Neuronal stem cell (in vitro differentiated cells): ENCODE data around the gene AFG1L.
"Not testable (repeated sequence)": the region's sequence is repeated elsewhere in the genome, so short reads cannot be mapped to it uniquely, and the experiment has no call there.

Experiments
- DNase-seq: peaks from one replicate; pipeline ENCODE4 v3.0.0-alpha.2; 2013; ENCODE audit warnings: low spot score
- H2AFZ ChIP-seq: one replicate; pipeline ENCODE4 v1.6.1; 2013; ENCODE audit warnings: mild to moderate bottlenecking, low read length, inconsistent platforms
- H2AK5ac ChIP-seq: 2 replicates; pipeline ENCODE4 v1.6.1; 2013; ENCODE audit warnings: low read depth, mild to moderate bottlenecking, inconsistent platforms, low read length, moderate library complexity, mixed read lengths
- H2BK120ac ChIP-seq: 2 replicates; pipeline ENCODE4 v1.6.1; 2013; ENCODE audit warnings: low read depth, mild to moderate bottlenecking, inconsistent platforms, low read length, moderate library complexity, mixed read lengths
- H2BK12ac ChIP-seq: one replicate; pipeline ENCODE4 v1.6.1; 2013; ENCODE audit warnings: low read length, inconsistent platforms
- H2BK15ac ChIP-seq: 2 replicates; pipeline ENCODE4 v1.6.1; 2013; ENCODE audit warnings: mild to moderate bottlenecking, low read length, inconsistent platforms, mixed read lengths
- H2BK5ac ChIP-seq: one replicate; pipeline ENCODE4 v1.6.1; 2013; ENCODE audit warnings: inconsistent platforms, mild to moderate bottlenecking, low read length, moderate library complexity
- H3K14ac ChIP-seq: one replicate; pipeline ENCODE4 v1.6.1; 2013; ENCODE audit warnings: low read length, inconsistent platforms
- H3K18ac ChIP-seq: 2 replicates; pipeline ENCODE4 v1.6.1; 2013; ENCODE audit warnings: low read length, inconsistent platforms
- H3K23ac ChIP-seq: 2 replicates; pipeline ENCODE4 v1.6.1; 2013; ENCODE audit warnings: low read depth, mild to moderate bottlenecking, mixed read lengths, low read length, inconsistent platforms; ENCODE audit not compliant: poor library complexity
- H3K27ac ChIP-seq: replicated peaks from 3 replicates; pipeline ENCODE4 v1.5.1; 2013; ENCODE audit warnings: low read length, inconsistent platforms
- H3K27me3 ChIP-seq, 3 experiments: 2 replicates each; pipeline ENCODE4 v1.6.1; 2013; ENCODE audit warnings: low read length in 3 of 3, mild to moderate bottlenecking in 2 of 3, inconsistent platforms in 1 of 3, low read depth in 1 of 3, mixed read lengths in 1 of 3, moderate library complexity in 1 of 3; ENCODE audit not compliant: control insufficient read depth in 3 of 3, insufficient read depth in 3 of 3
- H3K36me3 ChIP-seq, 2 donors: replicated peaks in 1 of 2; 2 replicates each; pipeline ENCODE4 v1.6.1; 2013; ENCODE audit warnings: low read length in 2 of 2; ENCODE audit not compliant: control insufficient read depth in 2 of 2, insufficient read depth in 2 of 2
- H3K4ac ChIP-seq: 2 replicates; pipeline ENCODE4 v1.6.1; 2013; ENCODE audit warnings: inconsistent platforms, mild to moderate bottlenecking, low read length, moderate library complexity
- H3K4me1 ChIP-seq, 2 donors: 1 replicate in 1 of 2; 2 replicates in 1 of 2; pipeline ENCODE4 v1.6.1; 2013; ENCODE audit warnings: low read length in 2 of 2, low read depth in 1 of 2; ENCODE audit not compliant: control insufficient read depth in 2 of 2, insufficient read depth in 1 of 2
- H3K4me2 ChIP-seq: one replicate; pipeline ENCODE4 v1.6.1; 2013; ENCODE audit warnings: mild to moderate bottlenecking, low read length, inconsistent platforms; ENCODE audit not compliant: insufficient read depth, poor library complexity, severe bottlenecking
- H3K4me3 ChIP-seq, 2 donors: 2 replicates each; pipeline ENCODE4 v1.5.1; 2013; ENCODE audit warnings: low read length in 2 of 2, mild to moderate bottlenecking in 2 of 2, inconsistent platforms in 1 of 2, moderate library complexity in 1 of 2
- H3K79me1 ChIP-seq: one replicate; pipeline ENCODE4 v1.6.1; 2013; ENCODE audit warnings: low read depth, mild to moderate bottlenecking, inconsistent platforms, low read length, moderate library complexity
- H3K9ac ChIP-seq: one replicate; pipeline ENCODE4 v1.6.1; 2013; ENCODE audit warnings: mild to moderate bottlenecking, low read depth, low read length, inconsistent platforms; ENCODE audit not compliant: poor library complexity
- H3K9me3 ChIP-seq, 2 donors: replicated peaks in 1 of 2; 2 replicates each; pipeline versions ENCODE3 to v1.6.1; 2013; ENCODE audit warnings: low read length in 2 of 2, mild to moderate bottlenecking in 2 of 2, inconsistent platforms in 1 of 2, low read depth in 1 of 2, mixed read lengths in 1 of 2, moderate library complexity in 1 of 2; ENCODE audit not compliant: control insufficient read depth in 2 of 2, insufficient read depth in 1 of 2
- H4K8ac ChIP-seq: one replicate; pipeline ENCODE4 v1.6.1; 2013; ENCODE audit warnings: low read depth, mild to moderate bottlenecking, inconsistent platforms, low read length, moderate library complexity
- H4K91ac ChIP-seq: one replicate; pipeline ENCODE4 v1.6.1; 2013; ENCODE audit warnings: low read length, low read depth, mild to moderate bottlenecking, inconsistent platforms; ENCODE audit not compliant: poor library complexity
- WGBS, 2 donors: extraction: QIAGEN DNeasy Blood & Tissue Kit; methylation state at CpG; one replicate each; pipeline ENCODE4 v1.1.7; 2013; ENCODE audit warnings: missing lambda C conversion rate in 2 of 2, mixed read lengths in 1 of 2; ENCODE audit not compliant: insufficient read length in 2 of 2, insufficient replicate concordance in 1 of 2; ENCODE audit errors: extremely low coverage in 2 of 2; 5-methylcytosine and 5-hydroxymethylcytosine counted together

Gene AFG1L

DNA sequence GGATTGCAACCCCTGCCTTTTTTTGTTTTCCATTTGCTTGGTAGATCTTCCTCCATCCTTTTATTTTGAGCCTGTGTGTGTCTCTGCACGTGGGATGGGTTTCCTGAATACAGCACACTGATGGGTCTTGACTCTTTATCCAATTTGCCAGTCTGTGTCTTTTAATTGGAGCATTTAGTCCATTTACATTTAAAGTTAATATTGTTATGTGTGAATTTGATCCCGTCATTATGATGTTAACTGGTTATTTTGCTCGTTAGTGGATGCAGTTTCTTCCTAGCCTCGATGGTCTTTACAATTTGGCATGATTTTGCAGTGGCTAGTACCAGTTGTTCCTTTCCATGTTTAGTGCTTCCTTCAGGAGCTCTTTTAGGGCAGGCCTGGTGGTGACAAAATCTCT lies 94.3 kb downstream of the AFG1L start:
- WGBS, 2 donors, result no CpG with 5 or more reads among the region's 4 CpGs
- DNase-seq, result not testable (repeated sequence)

DNA sequence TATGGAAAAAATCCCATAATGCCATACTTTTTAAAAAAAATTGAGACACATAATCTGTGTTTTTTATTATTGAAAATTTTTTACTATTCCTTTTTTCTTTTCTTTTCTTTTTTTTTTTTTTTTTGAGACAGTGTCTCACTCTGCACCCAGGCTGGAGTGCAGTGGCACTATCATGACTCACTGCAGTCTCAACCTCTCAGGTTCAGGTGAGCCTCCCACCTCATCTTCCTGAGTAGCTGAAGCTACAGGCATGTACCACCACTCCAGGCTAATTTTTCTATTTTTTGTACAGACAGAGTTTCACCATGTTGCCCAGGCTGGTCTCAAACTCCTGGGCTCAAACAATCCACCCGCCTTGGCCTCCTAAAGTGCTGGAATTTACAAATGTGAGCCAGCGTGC lies 100.4 kb downstream of the AFG1L start:
- H3K4me1 ChIP-seq, result no peaks in the 10 kb centered on the region
- H2BK5ac ChIP-seq, result no peak overlapping the region
- no peak for DNase-seq
- H2BK15ac ChIP-seq, result no peak overlapping the region
- no peaks in the 10 kb centered on the region for H3K79me1 ChIP-seq
- no peak overlapping the region for H4K8ac ChIP-seq
- no peak overlapping the region for H3K27ac ChIP-seq
- no peak overlapping the region for H3K9ac ChIP-seq
- H2AK5ac ChIP-seq, result no peak overlapping the region
- no peak overlapping the region for H3K4ac ChIP-seq
- WGBS, 2 donors, result no CpG with 5 or more reads among the region's 2 CpGs
- H2BK12ac ChIP-seq, result no peak overlapping the region
- H2BK120ac ChIP-seq, result no peak overlapping the region
- H3K14ac ChIP-seq, result no peak overlapping the region
- no peaks in the 10 kb centered on the region for H3K36me3 ChIP-seq
- H4K91ac ChIP-seq, result no peak overlapping the region
- H2AFZ ChIP-seq, result no peak overlapping the region
- no peak overlapping the region for H3K23ac ChIP-seq
- no peaks in the 10 kb centered on the region for H3K27me3 ChIP-seq
- H3K4me2 ChIP-seq, result no peak overlapping the region
- no peak overlapping the region for H3K18ac ChIP-seq
- H3K4me3 ChIP-seq, result no peak overlapping the region
- no peaks in the 10 kb centered on the region for H3K9me3 ChIP-seq

More for the DNA sequence above, 94.3 kb downstream of the AFG1L start:
- not testable (repeated sequence) for H2BK12ac ChIP-seq, H3K14ac ChIP-seq, H3K79me1 ChIP-seq, H3K27me3 ChIP-seq, H2AFZ ChIP-seq, H3K23ac ChIP-seq, H2BK120ac ChIP-seq, H3K4ac ChIP-seq, H2BK5ac ChIP-seq, H4K8ac ChIP-seq, H3K4me1 ChIP-seq, H3K4me2 ChIP-seq, H3K9ac ChIP-seq, H2BK15ac ChIP-seq, H3K27ac ChIP-seq, H3K9me3 ChIP-seq, H4K91ac ChIP-seq, H3K4me3 ChIP-seq, H2AK5ac ChIP-seq, H3K18ac ChIP-seq, H3K36me3 ChIP-seq

DNA sequence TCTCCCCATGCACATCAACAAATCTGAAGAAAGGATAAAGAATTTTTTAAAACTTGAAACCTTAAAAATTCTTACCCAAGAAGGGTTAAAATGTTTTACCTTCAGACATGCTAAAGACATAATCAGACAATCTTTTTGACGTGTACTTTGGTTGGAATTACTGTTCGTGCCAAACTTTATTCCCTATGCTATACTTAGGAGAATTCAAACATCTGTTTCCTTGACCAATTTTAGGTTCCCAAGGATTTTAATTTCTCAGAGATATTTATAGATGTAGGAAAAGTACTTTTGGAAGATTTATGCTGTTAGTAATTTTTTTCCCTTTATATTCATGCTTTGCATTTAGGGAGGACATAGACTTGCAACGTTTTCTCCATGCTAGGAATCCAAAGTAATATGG lies 108.4 kb downstream of the AFG1L start:
- H3K27ac ChIP-seq, result no peak overlapping the region
- no peak overlapping the region for H2AK5ac ChIP-seq
- no peak overlapping the region for H3K23ac ChIP-seq
- no peak overlapping the region for H2BK12ac ChIP-seq
- H4K91ac ChIP-seq, result no peak overlapping the region
- H3K36me3 ChIP-seq, result no peaks in the 10 kb centered on the region
- no CpG with 5 or more reads among the region's 3 CpGs for WGBS, 2 donors
- DNase-seq, result no peak
- H4K8ac ChIP-seq, result no peak overlapping the region
- H3K9ac ChIP-seq, result no peak overlapping the region
- no peak overlapping the region for H3K4me3 ChIP-seq
- H2BK5ac ChIP-seq, result no peak overlapping the region
- no peaks in the 10 kb centered on the region for H3K27me3 ChIP-seq
- H3K4ac ChIP-seq, result no peak overlapping the region
- no peaks in the 10 kb centered on the region for H3K4me1 ChIP-seq
- H3K79me1 ChIP-seq, result no peaks in the 10 kb centered on the region
- H2BK15ac ChIP-seq, result no peak overlapping the region
- H3K14ac ChIP-seq, result no peak overlapping the region
- no peak overlapping the region for H3K4me2 ChIP-seq
- H3K18ac ChIP-seq, result no peak overlapping the region
- no peaks in the 10 kb centered on the region for H3K9me3 ChIP-seq
- no peak overlapping the region for H2BK120ac ChIP-seq
- no peak overlapping the region for H2AFZ ChIP-seq

DNA sequence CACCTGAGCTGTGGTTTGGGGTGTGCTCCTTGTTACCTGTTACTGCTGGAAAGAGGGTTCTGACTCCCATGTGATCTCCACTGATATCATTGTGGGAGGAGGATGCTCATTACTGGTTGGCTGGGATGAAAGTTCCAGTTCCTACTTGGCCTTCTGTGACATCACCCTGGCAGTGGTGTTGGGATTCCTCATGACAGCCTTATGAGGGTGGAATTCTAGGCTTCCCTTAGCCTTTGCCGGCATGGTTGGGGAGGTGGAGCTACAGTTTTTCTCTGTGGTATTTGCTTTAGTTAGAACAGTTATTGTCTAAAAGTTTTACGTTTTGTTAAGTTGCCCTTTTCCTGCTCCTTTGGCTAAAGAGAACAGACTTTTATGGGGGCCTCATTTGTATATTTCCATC lies 112.1 kb downstream of the AFG1L start:
- H3K27me3 ChIP-seq, result no peaks in the 10 kb centered on the region
- H2AFZ ChIP-seq, result no peak overlapping the region
- no peak overlapping the region for H3K14ac ChIP-seq
- no peak overlapping the region for H4K8ac ChIP-seq
- no CpG with 5 or more reads among the region's 2 CpGs for WGBS, 2 donors
- H3K4me3 ChIP-seq, result no peak overlapping the region
- H3K18ac ChIP-seq, result no peak overlapping the region
- no peaks in the 10 kb centered on the region for H3K79me1 ChIP-seq
- H2BK15ac ChIP-seq, result no peak overlapping the region
- no peak overlapping the region for H4K91ac ChIP-seq
- H3K4ac ChIP-seq, result no peak overlapping the region
- no peak overlapping the region for H3K27ac ChIP-seq
- no peak overlapping the region for H2BK120ac ChIP-seq
- H3K4me2 ChIP-seq, result no peak overlapping the region
- H3K9ac ChIP-seq, result no peak overlapping the region
- H2BK5ac ChIP-seq, result no peak overlapping the region
- no peaks in the 10 kb centered on the region for H3K4me1 ChIP-seq
- no peak overlapping the region for H2BK12ac ChIP-seq
- H3K23ac ChIP-seq, result no peak overlapping the region
- H2AK5ac ChIP-seq, result no peak overlapping the region
- DNase-seq, result no peak
- no peaks in the 10 kb centered on the region for H3K9me3 ChIP-seq
- no peaks in the 10 kb centered on the region for H3K36me3 ChIP-seq
